Natural killer cell (primary cell): ENCODE results near the gene SHD. TPM values are rescaled to one million over a fixed set of nuclear protein-coding genes. Genes with fewer than 3 reads are reported as not detected.
"Not testable (repeated sequence)": the region's sequence is repeated elsewhere in the genome, so short reads cannot be mapped to it uniquely, and the experiment has no call there.

Source experiments
- ATAC-seq, 3 donors: fragments of 150-1000 bp in 2 of 3; fragments of 200-7000 bp in 1 of 3; cut with Tn5 transposase; 1 replicate in 1 of 3; 2 replicates in 2 of 3; pipeline ENCODE4 v1.10.0; 2021; ENCODE audit warnings: mild to moderate bottlenecking in 2 of 3, moderate library complexity in 2 of 3
- DNase-seq, 2 donors: peaks; one replicate each; pipeline versions ENCODE4 v3.0.0 to v3.0.0-alpha.2; 2013 to 2021; ENCODE audit warnings: mixed read lengths in 1 of 2
- H3K27ac ChIP-seq: one replicate; pipeline ENCODE4 v1.5.1; 2013; ENCODE audit warnings: mild to moderate bottlenecking, low read length
- H3K27me3 ChIP-seq: one replicate; pipeline ENCODE4 v1.6.1; 2013; ENCODE audit warnings: low read length; ENCODE audit not compliant: control insufficient read depth, insufficient read depth
- H3K36me3 ChIP-seq: one replicate; pipeline ENCODE4 v1.6.1; 2013; ENCODE audit warnings: low read length; ENCODE audit not compliant: control insufficient read depth, insufficient read depth
- H3K4me1 ChIP-seq: one replicate; pipeline ENCODE4 v1.6.1; 2013; ENCODE audit warnings: low read length; ENCODE audit not compliant: control insufficient read depth, insufficient read depth
- H3K4me3 ChIP-seq: one replicate; pipeline ENCODE4 v1.5.1; 2013; ENCODE audit warnings: low read length
- H3K9me3 ChIP-seq: one replicate; pipeline ENCODE4 v1.6.1; 2013; ENCODE audit warnings: low read length; ENCODE audit not compliant: control insufficient read depth, insufficient read depth
- H3K27ac Mint-ChIP-seq, 2 donors: one replicate each; pipeline ENCODE4 v1.8.0; 2022; ENCODE audit warnings: mild to moderate bottlenecking in 2 of 2, mixed read lengths in 2 of 2, moderate library complexity in 1 of 2
- H3K27me3 Mint-ChIP-seq, 2 donors: one replicate each; pipeline ENCODE4 v1.8.0; 2022; ENCODE audit warnings: low read depth in 2 of 2, mixed read lengths in 2 of 2
- H3K36me3 Mint-ChIP-seq: one replicate; pipeline ENCODE4 v1.8.0; 2022; ENCODE audit warnings: mixed read lengths
- H3K4me1 Mint-ChIP-seq, 2 donors: one replicate each; pipeline ENCODE4 v1.8.0; 2022; ENCODE audit warnings: mixed read lengths in 2 of 2
- H3K4me3 Mint-ChIP-seq: one replicate; pipeline ENCODE4 v1.8.0; 2022; ENCODE audit warnings: mild to moderate bottlenecking, moderate library complexity, mixed read lengths
- H3K9me3 Mint-ChIP-seq, 2 donors: one replicate each; pipeline ENCODE4 v1.8.0; 2022; ENCODE audit warnings: mixed read lengths in 2 of 2
- WGBS: methylation state at CpG from one replicate; pipeline ENCODE4 v1.1.7; 2013; ENCODE audit warnings: missing lambda C conversion rate; ENCODE audit not compliant: insufficient coverage; 5-methylcytosine and 5-hydroxymethylcytosine counted together
- intact Hi-C: fragments of 100-400 bp; cut with micrococcal nuclease; formaldehyde crosslinking; loops from one replicate; pipeline ENCODE4 v1.14.2; 2022
- total RNA-seq, 4 donors: library from RNA; stranded (reverse); fragments of 120-200 nt in 1 of 4; gene quantifications; one replicate each; pipeline versions ENCODE4 v1.2.3 to v1.2.4, GENCODE V29; 2013 to 2022
- TF ChIP-seq, protein P1 (sequence below): fragments of 200-600 bp; IDR thresholded peaks from one replicate; pipeline ENCODE4 v1.8.0; 2022; ENCODE audit warnings: antibody characterized with exemption

Gene SHD
- total RNA-seq, 3 donors from 2014 or later (not counting 1 experiment from before 2014, with no cell fraction given) = 0.20 TPM; not detected in 2

DNA sequence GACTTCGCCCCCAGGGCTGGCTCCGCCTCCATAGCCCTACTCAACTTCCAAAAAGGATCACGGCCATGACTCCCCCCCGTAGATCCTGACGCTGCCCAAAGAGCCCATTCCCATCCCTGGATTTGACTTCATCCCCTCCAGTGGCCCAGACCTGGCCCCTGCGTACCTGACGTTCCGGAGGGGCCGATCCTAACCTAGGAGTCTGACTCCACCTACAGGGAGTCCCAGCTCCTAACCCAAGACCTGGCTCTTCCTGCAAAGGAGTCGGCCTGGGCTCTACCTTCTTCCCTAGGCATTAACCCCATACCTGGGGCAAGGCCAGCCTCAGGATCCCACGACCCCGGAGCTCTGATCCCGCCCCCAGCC is 48.8 kb downstream of the SHD start:
- Mint-ChIP-seq H3K4me3 (peak overlapping the region; percentile 90), H3K27ac (peak overlapping the region; percentile 73 to 92), H3K36me3 (no peaks in the 10 kb centered on the region), H3K4me1 (peaks cover 16 to 33% of the 10 kb centered on the region in 2 donors), H3K9me3 (no peaks in the 10 kb centered on the region), H3K27me3 (no peaks in the 10 kb centered on the region)
- TF ChIP-seq, protein P1, sequence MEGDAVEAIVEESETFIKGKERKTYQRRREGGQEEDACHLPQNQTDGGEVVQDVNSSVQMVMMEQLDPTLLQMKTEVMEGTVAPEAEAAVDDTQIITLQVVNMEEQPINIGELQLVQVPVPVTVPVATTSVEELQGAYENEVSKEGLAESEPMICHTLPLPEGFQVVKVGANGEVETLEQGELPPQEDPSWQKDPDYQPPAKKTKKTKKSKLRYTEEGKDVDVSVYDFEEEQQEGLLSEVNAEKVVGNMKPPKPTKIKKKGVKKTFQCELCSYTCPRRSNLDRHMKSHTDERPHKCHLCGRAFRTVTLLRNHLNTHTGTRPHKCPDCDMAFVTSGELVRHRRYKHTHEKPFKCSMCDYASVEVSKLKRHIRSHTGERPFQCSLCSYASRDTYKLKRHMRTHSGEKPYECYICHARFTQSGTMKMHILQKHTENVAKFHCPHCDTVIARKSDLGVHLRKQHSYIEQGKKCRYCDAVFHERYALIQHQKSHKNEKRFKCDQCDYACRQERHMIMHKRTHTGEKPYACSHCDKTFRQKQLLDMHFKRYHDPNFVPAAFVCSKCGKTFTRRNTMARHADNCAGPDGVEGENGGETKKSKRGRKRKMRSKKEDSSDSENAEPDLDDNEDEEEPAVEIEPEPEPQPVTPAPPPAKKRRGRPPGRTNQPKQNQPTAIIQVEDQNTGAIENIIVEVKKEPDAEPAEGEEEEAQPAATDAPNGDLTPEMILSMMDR = no peak
- intact Hi-C loops = loop anchor here (1.0 kb wide), 2 partner anchors 14 to 81 kb away; partner anchors contain the start of gene YJU2
- Histone ChIP-seq H3K9me3 (no peaks in the 10 kb centered on the region), H3K27me3 (no peaks in the 10 kb centered on the region), H3K27ac (no peak overlapping the region), H3K4me3 (peak overlapping the region; percentile 42), H3K36me3 (no peaks in the 10 kb centered on the region), H3K4me1 (peaks cover 30% of the 10 kb centered on the region)
- WGBS = 14% methylated on average over 13 of the region's 13 CpGs
- peak in 2 of 3 donors; percentile 3 for ATAC-seq
- no peak for DNase-seq

DNA sequence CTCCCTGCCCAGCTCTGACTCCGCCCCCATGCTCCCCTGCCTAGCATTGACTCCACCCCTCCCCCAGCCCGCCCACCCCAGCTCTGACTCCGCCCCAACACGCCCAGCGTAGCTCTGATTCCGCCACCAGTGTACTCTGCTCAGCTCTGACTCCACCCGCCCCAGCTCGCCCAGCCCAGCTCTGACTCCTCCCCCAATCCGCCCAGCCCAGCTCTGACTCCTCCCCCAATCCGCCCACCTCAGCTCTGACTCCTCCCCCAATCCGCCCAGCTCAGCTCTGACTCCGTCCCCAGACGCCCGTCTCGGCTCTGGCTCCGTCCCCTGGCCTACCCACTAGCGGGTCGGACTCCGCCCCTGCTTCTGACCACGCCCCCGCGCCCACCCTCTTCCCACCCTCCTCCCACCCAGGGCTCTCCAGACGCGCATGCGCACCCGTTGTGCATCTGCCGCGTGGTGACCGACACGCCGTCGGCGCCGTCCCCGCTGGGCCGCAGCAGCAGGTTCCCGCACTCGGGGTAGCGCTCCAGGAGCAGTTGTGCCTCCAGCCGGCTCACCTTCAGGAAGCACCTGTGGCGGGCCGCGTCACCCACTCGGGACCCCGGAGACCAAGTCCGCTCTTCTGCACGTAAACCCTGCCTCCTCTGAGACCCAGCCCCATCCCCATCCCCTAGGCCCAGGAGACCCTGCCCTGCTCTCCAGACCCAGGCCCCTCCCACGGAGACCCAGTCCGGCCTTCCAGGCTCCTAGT is 49.4 kb downstream of the SHD start:
- no peaks in the 10 kb centered on the region for H3K36me3 ChIP-seq
- Mint-ChIP-seq H3K4me3 (peak overlapping the region; percentile 90), H3K4me1 (peaks cover 16 to 33% of the 10 kb centered on the region in 2 donors), H3K27me3 (no peaks in the 10 kb centered on the region), H3K27ac (peak overlapping the region; percentile 73 to 92), H3K9me3 (no peaks in the 10 kb centered on the region), H3K36me3 (no peaks in the 10 kb centered on the region)
- peak; percentile 85 to 96 (median 86) for ATAC-seq
- peaks cover 30% of the 10 kb centered on the region for H3K4me1 ChIP-seq
- peak overlapping the region; percentile 39 for H3K27ac ChIP-seq
- peak; percentile 92 to 96 for DNase-seq
- no peaks in the 10 kb centered on the region for H3K9me3 ChIP-seq
- intact Hi-C loops = loop anchor here (1.0 kb wide), 2 partner anchors 14 to 81 kb away; partner anchors contain the start of gene YJU2
- TF ChIP-seq, protein P1 = no peak
- peak overlapping the region; percentile 60 for H3K4me3 ChIP-seq
- no peaks in the 10 kb centered on the region for H3K27me3 ChIP-seq
- under 1% methylated on average over 47 of the region's 49 CpGs for WGBS

DNA sequence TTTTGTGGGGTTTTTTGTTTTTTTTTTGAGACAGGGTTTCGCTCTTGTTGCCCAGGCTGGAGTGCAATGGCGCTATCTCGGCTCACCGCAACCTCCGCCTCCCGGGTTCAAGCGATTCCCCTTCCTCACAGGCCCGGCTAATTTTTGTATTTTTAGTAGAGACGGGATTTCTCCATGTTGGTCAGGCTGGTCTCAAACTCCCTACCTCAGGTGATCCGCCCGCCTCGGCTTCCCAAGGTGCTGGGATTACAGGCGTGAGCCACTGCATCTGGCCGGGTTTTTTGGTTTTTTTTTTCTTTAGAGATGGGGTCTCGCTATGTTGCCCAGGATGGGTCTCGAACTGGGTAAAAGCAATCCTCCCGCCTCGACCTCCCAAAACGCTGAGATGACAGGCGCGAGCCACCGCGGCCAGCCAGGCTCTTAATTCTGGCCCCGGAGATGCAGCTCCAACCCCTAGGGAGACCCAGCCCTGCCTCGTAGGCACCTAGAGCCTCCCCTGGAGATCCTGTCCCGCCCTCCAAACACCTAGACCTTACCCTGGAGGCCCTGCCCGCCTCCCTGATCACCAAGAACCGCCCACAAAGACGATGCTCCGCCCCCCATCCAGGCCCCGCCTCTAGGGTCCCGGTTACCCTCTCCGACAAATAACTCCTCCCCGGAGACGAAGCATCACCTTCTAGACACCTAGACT is 50.1 kb downstream of the SHD start:
- Mint-ChIP-seq H3K27ac (peak overlapping the region; percentile 73 to 92), H3K4me3 (peak overlapping the region; percentile 90), H3K4me1 (peaks cover 16 to 33% of the 10 kb centered on the region in 2 donors)
- not testable (repeated sequence) for H3K27me3 ChIP-seq, H3K27me3 Mint-ChIP-seq, H3K36me3 Mint-ChIP-seq, ATAC-seq, H3K36me3 ChIP-seq, H3K9me3 Mint-ChIP-seq, H3K9me3 ChIP-seq
- Histone ChIP-seq H3K27ac (peak overlapping the region; percentile 39), H3K4me1 (peaks cover 30% of the 10 kb centered on the region), H3K4me3 (peak overlapping the region; percentile 60)
- intact Hi-C loops = loop anchor here (1.0 kb wide), 2 partner anchors 13 to 82 kb away; partner anchors contain the start of gene YJU2
- WGBS = 46% methylated on average over 34 of the region's 35 CpGs
- peak in 1 of 2 donors; percentile 33 for DNase-seq

DNA sequence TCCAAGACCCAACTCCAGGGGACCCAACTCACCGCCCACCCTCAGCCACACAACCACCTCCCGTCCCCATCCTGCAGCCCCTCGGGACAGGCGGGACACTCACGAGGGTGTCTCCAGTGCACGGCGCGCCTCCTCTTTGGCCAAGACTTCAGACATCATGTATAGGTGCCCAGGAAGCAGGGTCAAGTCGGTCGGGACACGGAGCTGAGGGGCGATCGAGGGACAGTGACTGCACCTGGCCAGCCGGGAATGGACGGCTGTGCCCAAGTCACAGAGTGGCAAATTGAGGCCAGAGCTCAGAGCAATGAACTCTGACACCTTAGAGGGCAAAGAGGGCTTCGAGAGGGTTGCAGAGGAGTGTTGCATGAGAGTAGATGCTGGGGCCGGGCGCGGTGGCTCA is 50.8 kb downstream of the SHD start:
- Histone ChIP-seq H3K27me3 (no peaks in the 10 kb centered on the region), H3K36me3 (no peaks in the 10 kb centered on the region), H3K4me3 (no peak overlapping the region), H3K27ac (no peak overlapping the region), H3K9me3 (no peaks in the 10 kb centered on the region), H3K4me1 (peaks cover 30% of the 10 kb centered on the region)
- H3K36me3 Mint-ChIP-seq = no peaks in the 10 kb centered on the region
- H3K9me3 Mint-ChIP-seq = peaks cover 0 to 5% of the 10 kb centered on the region in 2 donors
- peak overlapping the region in 1 of 2 donors; percentile 92 for H3K27ac Mint-ChIP-seq
- intact Hi-C loops = no loop called here
- DNase-seq (no peak), ATAC-seq (no peak)
- no peak overlapping the region for H3K4me3 Mint-ChIP-seq
- H3K27me3 Mint-ChIP-seq = no peaks in the 10 kb centered on the region
- WGBS = 98% methylated on average over 19 of the region's 19 CpGs
- H3K4me1 Mint-ChIP-seq = peaks cover 16 to 33% of the 10 kb centered on the region in 2 donors
- TF ChIP-seq, protein P1 = no peak
